Retinal pigment epithelial cell (primary cell): Measurements from ENCODE around the gene VWA5B2.

Source experiments
- DNase-seq: peaks from one replicate; pipeline ENCODE4 v3.0.0-alpha.2; 2010; ENCODE audit warnings: low read depth
- H3K4me3 ChIP-seq: 2 replicates; pipeline ENCODE4 v1.5.1; 2011; ENCODE audit warnings: mild to moderate bottlenecking, low read length, control low read depth, moderate library complexity
- CTCF ChIP-seq: conservative IDR thresholded peaks from 2 replicates; pipeline ENCODE4 v1.5.1; 2011; ENCODE audit warnings: low read depth, low read length, control low read depth, inconsistent platforms

The VWA5B2 gene

GRCh38 chr3:184186184-184186901, 43.0 kb upstream of the VWA5B2 start, which contains the start of gene ABCF3:
ABCF3 (plus strand) TSS chr3:184186199; CDS start chr3:184186208, 9 bp downstream.
- peak within 1 kb of the TSS; percentile 99 for H3K4me3 ChIP-seq
- no peak for DNase-seq
- no peak for TF ChIP-seq CTCF

- H3K4me3 ChIP-seq, result peak overlapping the region; percentile 99
- TF ChIP-seq CTCF, result no peak
- no peak for DNase-seq
Measured at GRCh38 chr3:184186902-184187207, 42.5 kb upstream of the VWA5B2 start.

- no peak for TF ChIP-seq CTCF
- DNase-seq, result no peak
- no peak overlapping the region for H3K4me3 ChIP-seq
Measured at GRCh38 chr3:184188080-184188479, 41.3 kb upstream of the VWA5B2 start.

GRCh38 chr3:184189421-184189820, 40.0 kb upstream of the VWA5B2 start:
- no peak overlapping the region for H3K4me3 ChIP-seq
- no peak for DNase-seq
- TF ChIP-seq CTCF, result no peak

- no peak for DNase-seq
- no peak for TF ChIP-seq CTCF
- H3K4me3 ChIP-seq, result no peak overlapping the region
Measured at GRCh38 chr3:184192889-184193288, 36.5 kb upstream of the VWA5B2 start.

- no peak overlapping the region for H3K4me3 ChIP-seq
- DNase-seq, result no peak
- no peak for TF ChIP-seq CTCF
Measured at GRCh38 chr3:184193991-184194539, 35.3 kb upstream of the VWA5B2 start.

GRCh38 chr3:184196536-184196935, 32.8 kb upstream of the VWA5B2 start:
- no peak for TF ChIP-seq CTCF
- no peak overlapping the region for H3K4me3 ChIP-seq
- no peak for DNase-seq
